Cardiac muscle cell (in vitro differentiated cells and primary cell): Measurements from ENCODE around the gene CDC40. TPM values are rescaled to one million over a fixed set of nuclear protein-coding genes. Genes with fewer than 3 reads are reported as not detected.
"Not testable (repeated sequence)": the region's sequence is repeated elsewhere in the genome, so short reads cannot be mapped to it uniquely, and the experiment has no call there.

Source experiments
- DNase-seq, 2 donors: peaks; one replicate each; pipeline versions ENCODE4 v3.0.0 to v3.0.0-alpha.2; 2010 to 2017; ENCODE audit warnings: low read depth in 1 of 2, low spot score in 1 of 2
- H3K27ac ChIP-seq: fragments of 200-600 bp; sonication (generic); 2 replicates; pipeline ENCODE4 v1.5.1; 2016
- H3K27me3 ChIP-seq: fragments of 200-600 bp; sonication (generic); 2 replicates; pipeline ENCODE4 v1.6.0; 2016; ENCODE audit warnings: control low read depth
- H3K36me3 ChIP-seq: fragments of 200-600 bp; sonication (generic); 2 replicates; pipeline ENCODE4 v1.5.1; 2016; ENCODE audit warnings: control low read depth
- H3K4me1 ChIP-seq: fragments of 200-600 bp; sonication (generic); 2 replicates; pipeline ENCODE4 v1.8.1; 2017; ENCODE audit warnings: low read depth, mild to moderate bottlenecking, mixed run types
- H3K4me3 ChIP-seq: fragments of 200-600 bp; sonication (generic); 2 replicates; pipeline ENCODE4 v1.5.1; 2016; ENCODE audit warnings: mild to moderate bottlenecking
- H3K9me3 ChIP-seq: fragments of 200-600 bp; sonication (generic); 2 replicates; pipeline ENCODE4 v1.5.1; 2017; ENCODE audit warnings: low read depth, mild to moderate bottlenecking, control low read depth
- polyA plus RNA-seq: library from polyadenylated mRNA; unstranded; fragments of >200 nt; fragmentation: Nextera tagmentation; extraction: Ambion mirVana; gene quantifications from 2 replicates; pipeline ENCODE4 v1.2.1, GENCODE V29; 2016
- total RNA-seq: library from RNA; depleted of rRNA; stranded (reverse); fragments of >200 nt; gene quantifications from 2 replicates; pipeline ENCODE4 v1.2.3, GENCODE V29; 2016
- TF ChIP-seq, protein P1 (sequence below): IDR thresholded peaks from 2 replicates; pipeline ENCODE4 v1.5.1; 2012; ENCODE audit warnings: low read depth, mild to moderate bottlenecking, low read length

The CDC40 gene
- total and polyA plus RNA-seq, 2 experiments from 2014 or later = 13.5 to 13.6 TPM

DNA sequence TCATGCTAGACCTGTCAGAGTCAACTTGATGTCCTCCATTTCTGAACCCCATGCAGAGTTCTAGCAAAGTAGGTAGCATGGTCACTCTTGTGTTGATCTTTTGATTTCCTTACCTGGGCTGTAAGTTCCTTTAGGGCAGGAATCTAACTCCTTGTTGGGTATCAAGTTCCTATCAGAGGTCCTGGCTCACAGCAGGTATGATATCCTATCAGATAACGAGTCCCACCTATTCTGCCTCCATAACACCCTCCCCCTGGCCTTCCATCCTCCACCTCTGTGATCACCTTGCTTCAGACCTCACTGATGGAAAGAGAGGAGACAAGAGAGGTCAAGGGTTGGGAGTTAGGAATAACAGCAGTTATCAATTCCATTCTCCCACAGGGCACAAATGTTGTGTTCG lies 76.1 kb downstream of the CDC40 start:
- Histone ChIP-seq H3K27me3 (no peaks in the 10 kb centered on the region), H3K4me3 (no peak overlapping the region), H3K27ac (no peak overlapping the region), H3K9me3 (no peaks in the 10 kb centered on the region), H3K4me1 (no peaks in the 10 kb centered on the region), H3K36me3 (no peaks in the 10 kb centered on the region)
- TF ChIP-seq, protein P1, sequence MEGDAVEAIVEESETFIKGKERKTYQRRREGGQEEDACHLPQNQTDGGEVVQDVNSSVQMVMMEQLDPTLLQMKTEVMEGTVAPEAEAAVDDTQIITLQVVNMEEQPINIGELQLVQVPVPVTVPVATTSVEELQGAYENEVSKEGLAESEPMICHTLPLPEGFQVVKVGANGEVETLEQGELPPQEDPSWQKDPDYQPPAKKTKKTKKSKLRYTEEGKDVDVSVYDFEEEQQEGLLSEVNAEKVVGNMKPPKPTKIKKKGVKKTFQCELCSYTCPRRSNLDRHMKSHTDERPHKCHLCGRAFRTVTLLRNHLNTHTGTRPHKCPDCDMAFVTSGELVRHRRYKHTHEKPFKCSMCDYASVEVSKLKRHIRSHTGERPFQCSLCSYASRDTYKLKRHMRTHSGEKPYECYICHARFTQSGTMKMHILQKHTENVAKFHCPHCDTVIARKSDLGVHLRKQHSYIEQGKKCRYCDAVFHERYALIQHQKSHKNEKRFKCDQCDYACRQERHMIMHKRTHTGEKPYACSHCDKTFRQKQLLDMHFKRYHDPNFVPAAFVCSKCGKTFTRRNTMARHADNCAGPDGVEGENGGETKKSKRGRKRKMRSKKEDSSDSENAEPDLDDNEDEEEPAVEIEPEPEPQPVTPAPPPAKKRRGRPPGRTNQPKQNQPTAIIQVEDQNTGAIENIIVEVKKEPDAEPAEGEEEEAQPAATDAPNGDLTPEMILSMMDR = no peak
- no peak for DNase-seq

DNA sequence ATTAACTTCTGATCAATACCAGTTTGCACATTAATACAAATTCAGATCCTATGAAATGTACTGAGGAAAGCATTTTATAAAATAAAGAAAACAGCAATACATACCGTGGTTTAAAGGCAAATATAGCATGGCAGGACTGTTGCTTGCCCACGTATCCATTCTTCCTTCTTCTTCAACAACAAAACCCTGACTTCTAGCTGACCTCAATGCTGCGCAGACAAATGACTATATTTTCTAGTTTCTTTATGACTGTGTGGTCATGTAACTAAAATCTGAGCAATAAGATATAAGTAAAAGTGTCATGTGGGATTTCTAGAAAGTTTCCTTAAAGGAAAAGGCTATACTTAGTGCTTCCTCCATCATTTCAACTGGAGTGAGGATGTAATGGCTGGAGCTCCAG lies 85.0 kb downstream of the CDC40 start:
- H3K4me1 ChIP-seq = no peaks in the 10 kb centered on the region
- H3K4me3 ChIP-seq = no peak overlapping the region
- no peak overlapping the region for H3K27ac ChIP-seq
- no peaks in the 10 kb centered on the region for H3K36me3 ChIP-seq
- TF ChIP-seq, protein P1 = no peak
- no peaks in the 10 kb centered on the region for H3K27me3 ChIP-seq
- no peak for DNase-seq
- no peaks in the 10 kb centered on the region for H3K9me3 ChIP-seq

DNA sequence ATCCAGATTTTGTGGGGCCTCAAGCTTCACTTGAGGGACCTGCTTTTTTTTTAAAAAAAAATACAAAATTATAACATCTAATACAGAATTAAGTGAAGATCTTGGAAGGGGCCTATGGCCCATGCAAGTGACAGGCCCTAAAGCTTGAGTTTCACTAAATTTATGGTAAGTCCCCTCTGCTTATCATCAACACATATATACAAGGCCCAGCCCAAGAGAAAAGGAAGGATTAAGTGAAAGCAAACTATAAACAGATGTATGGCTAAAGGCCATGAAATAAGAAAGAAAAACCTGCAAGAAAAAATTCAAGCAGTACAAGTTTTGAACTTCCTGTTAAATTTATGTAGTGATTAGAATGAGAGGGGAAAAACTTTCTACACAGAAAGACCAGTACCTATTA lies 86.8 kb downstream of the CDC40 start:
- TF ChIP-seq, protein P1 = no peak
- H3K9me3 ChIP-seq = no peaks in the 10 kb centered on the region
- DNase-seq = no peak

DNA sequence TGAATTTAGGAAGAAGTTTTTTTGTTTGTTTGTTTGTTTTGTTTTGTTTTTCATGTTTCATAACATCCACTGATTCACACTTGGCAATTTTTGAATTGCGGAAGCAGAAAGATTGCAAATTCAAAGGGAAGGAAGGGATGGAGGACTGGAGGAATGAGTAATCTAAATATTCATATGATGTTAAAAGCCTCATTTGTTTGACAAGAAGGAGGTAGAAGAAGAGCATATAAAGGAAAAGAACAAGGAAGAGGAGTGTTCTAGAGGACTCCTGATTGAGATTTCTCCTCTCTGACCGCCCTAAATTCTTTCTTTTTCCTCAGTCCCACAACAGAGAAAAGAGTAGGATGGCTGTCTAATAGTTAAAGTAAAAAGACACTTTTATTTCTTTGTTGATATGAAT lies 89.4 kb downstream of the CDC40 start:
- Histone ChIP-seq H3K9me3 (no peaks in the 10 kb centered on the region), H3K36me3 (no peaks in the 10 kb centered on the region), H3K4me1 (no peaks in the 10 kb centered on the region), H3K4me3 (no peak overlapping the region), H3K27ac (no peak overlapping the region), H3K27me3 (no peaks in the 10 kb centered on the region)
- DNase-seq = no peak
- TF ChIP-seq, protein P1 = no peak

More for the DNA sequence above, 86.8 kb downstream of the CDC40 start:
- Histone ChIP-seq H3K4me3 (no peak overlapping the region), H3K4me1 (no peaks in the 10 kb centered on the region), H3K27ac (no peak overlapping the region), H3K27me3 (no peaks in the 10 kb centered on the region), H3K36me3 (no peaks in the 10 kb centered on the region)

DNA sequence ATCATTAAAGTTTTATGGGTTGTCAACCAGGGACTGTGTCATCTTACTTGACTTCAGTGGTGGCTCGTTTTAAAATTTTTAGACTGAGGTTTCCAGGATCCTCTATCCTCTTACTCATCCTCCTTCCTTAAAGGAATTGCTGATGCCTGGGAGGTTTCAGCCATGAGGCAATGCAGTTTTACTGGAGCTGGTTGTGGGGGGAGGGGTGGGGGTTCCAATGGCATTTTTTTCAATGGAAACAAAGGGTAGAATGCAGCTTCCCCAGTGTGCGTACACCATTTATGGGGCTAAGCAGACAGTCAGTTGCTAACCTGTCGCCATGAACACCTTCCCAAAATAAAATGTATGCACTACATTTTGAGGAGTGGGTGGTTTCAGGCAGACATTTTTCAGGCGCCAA lies 89.9 kb downstream of the CDC40 start:
- TF ChIP-seq, protein P1 = no peak
- no peaks in the 10 kb centered on the region for H3K4me1 ChIP-seq
- no peak for DNase-seq
- no peak overlapping the region for H3K27ac ChIP-seq
- H3K9me3 ChIP-seq = no peaks in the 10 kb centered on the region
- H3K36me3 ChIP-seq = no peaks in the 10 kb centered on the region
- H3K4me3 ChIP-seq = no peak overlapping the region
- H3K27me3 ChIP-seq = no peaks in the 10 kb centered on the region

DNA sequence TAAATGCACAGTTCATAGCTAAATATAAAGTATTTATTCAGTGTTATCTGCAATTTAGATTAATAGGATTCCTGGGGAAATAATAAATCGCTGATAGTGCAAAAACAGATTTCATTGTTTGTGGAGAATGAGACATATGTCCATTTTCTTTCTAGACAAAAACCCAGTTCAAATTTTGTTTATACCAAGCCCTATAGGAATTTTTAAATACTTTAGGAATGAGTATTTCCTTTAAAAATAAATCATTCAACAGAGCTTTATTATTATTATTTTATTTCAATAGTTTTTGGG lies 91.5 kb downstream of the CDC40 start:
- no peak overlapping the region for H3K27ac ChIP-seq
- no peak overlapping the region for H3K4me3 ChIP-seq
- no peaks in the 10 kb centered on the region for H3K36me3 ChIP-seq
- H3K9me3 ChIP-seq = no peaks in the 10 kb centered on the region
- TF ChIP-seq, protein P1 = no peak
- H3K27me3 ChIP-seq = no peaks in the 10 kb centered on the region
- H3K4me1 ChIP-seq = no peaks in the 10 kb centered on the region
- no peak for DNase-seq

DNA sequence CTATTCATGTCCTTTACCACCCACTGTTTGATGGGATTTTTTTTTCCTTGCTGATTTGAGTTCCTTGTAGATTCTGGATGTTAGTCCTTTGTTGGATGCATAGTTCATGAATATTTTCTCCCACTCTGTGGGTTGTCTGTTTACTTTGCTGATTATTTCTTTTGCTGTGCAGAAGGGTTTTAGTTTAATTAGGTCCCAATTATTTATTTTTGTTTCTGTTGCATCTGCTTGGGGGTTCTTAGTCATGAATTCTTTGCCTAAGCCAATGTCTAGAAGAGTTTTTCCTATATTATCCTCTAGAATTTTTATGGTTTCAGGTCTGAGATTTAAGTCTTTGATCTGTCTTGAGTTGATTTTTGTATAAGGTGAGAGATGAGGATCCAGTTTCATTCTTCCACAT lies 92.6 kb downstream of the CDC40 start:
- not testable (repeated sequence) for H3K4me1 ChIP-seq, H3K27me3 ChIP-seq, H3K27ac ChIP-seq, H3K9me3 ChIP-seq, H3K4me3 ChIP-seq, DNase-seq, H3K36me3 ChIP-seq
